ENCODE data around the gene KRT78. TPM values are rescaled to one million over a fixed set of nuclear protein-coding genes. Genes with fewer than 3 reads are reported as not detected.

The KRT78 gene
- total and polyA plus RNA-seq, 4 donors, result 0.06 TPM; not detected in 3

- TF ChIP-seq, protein P1, sequence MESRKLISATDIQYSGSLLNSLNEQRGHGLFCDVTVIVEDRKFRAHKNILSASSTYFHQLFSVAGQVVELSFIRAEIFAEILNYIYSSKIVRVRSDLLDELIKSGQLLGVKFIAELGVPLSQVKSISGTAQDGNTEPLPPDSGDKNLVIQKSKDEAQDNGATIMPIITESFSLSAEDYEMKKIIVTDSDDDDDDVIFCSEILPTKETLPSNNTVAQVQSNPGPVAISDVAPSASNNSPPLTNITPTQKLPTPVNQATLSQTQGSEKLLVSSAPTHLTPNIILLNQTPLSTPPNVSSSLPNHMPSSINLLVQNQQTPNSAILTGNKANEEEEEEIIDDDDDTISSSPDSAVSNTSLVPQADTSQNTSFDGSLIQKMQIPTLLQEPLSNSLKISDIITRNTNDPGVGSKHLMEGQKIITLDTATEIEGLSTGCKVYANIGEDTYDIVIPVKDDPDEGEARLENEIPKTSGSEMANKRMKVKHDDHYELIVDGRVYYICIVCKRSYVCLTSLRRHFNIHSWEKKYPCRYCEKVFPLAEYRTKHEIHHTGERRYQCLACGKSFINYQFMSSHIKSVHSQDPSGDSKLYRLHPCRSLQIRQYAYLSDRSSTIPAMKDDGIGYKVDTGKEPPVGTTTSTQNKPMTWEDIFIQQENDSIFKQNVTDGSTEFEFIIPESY (IDR thresholded peaks at IDR 0.05), result no peak
- TF ChIP-seq HNF4G (IDR thresholded peaks at IDR 0.05), result no peak
- TF ChIP-seq CTCF (IDR thresholded peaks at IDR 0.05; ENCODE audit: low read depth, low read length, missing input control), result no peak
Measured at GRCh38 chr12:52873513-52873831, 24.7 kb upstream of the KRT78 start (continued).

DNA sequence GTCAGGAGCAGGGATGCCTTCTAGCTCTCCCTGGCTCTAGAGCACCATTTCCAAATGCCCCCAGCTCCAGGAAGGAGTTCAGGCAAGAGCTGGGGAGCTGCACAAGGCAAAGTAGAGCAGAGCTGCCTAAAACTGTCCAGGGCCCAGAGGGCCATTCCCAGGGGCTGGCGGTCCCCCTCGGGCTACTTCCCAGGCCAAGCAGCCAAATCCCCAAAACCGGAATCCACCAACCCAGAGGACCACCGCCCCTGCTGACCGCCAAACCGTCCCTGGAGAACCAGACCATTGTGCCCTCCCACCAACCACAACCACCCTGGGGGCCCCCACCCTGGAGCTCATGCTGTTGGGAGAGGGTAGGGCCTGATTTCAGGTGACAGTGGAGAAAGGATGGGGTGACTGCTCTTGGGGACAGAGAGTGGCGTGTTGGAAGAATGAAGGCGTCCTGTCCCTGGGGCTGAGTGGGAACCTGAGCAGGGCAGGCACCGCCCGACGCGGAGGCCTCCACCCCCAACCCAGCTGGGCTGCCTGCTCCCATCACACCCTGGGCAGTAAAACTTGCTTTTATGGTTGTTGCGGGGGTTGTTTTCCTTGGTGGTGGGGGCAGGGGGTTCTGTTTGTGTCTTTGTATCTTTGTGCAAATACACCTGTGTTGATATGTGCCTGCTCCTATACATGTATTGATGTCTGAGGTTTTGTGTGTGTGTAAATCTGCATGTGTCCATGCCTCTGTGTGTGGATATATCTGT, 24.0 kb upstream of the KRT78 start:
- WGBS, result 86% methylated on average over 13 of the region's 13 CpGs
- no peaks in the 10 kb centered on the region for H3K27me3 ChIP-seq (ENCODE audit: control insufficient read depth in 4 of 4, insufficient read depth in 4 of 4, low read length in 3 of 4)
- no peak overlapping the region for H3K9ac ChIP-seq (ENCODE audit: low read depth in 1 of 2, low read length in 2 of 2)
- H3K9me3 ChIP-seq (ENCODE audit: control insufficient read depth in 4 of 4, low read length in 3 of 4), result no peaks in the 10 kb centered on the region
- no peaks in the 10 kb centered on the region for H3K36me3 ChIP-seq (ENCODE audit: control insufficient read depth in 4 of 4, insufficient read depth in 3 of 4, low read depth in 1 of 4, low read length in 3 of 4)
- H3K4me3 ChIP-seq (ENCODE audit: low read depth in 1 of 3, low read length in 3 of 3), result no peak overlapping the region
- H3K27ac ChIP-seq (ENCODE audit: low read depth in 1 of 2, low read length in 2 of 2), result no peak overlapping the region
- TF ChIP-seq, protein P2, sequence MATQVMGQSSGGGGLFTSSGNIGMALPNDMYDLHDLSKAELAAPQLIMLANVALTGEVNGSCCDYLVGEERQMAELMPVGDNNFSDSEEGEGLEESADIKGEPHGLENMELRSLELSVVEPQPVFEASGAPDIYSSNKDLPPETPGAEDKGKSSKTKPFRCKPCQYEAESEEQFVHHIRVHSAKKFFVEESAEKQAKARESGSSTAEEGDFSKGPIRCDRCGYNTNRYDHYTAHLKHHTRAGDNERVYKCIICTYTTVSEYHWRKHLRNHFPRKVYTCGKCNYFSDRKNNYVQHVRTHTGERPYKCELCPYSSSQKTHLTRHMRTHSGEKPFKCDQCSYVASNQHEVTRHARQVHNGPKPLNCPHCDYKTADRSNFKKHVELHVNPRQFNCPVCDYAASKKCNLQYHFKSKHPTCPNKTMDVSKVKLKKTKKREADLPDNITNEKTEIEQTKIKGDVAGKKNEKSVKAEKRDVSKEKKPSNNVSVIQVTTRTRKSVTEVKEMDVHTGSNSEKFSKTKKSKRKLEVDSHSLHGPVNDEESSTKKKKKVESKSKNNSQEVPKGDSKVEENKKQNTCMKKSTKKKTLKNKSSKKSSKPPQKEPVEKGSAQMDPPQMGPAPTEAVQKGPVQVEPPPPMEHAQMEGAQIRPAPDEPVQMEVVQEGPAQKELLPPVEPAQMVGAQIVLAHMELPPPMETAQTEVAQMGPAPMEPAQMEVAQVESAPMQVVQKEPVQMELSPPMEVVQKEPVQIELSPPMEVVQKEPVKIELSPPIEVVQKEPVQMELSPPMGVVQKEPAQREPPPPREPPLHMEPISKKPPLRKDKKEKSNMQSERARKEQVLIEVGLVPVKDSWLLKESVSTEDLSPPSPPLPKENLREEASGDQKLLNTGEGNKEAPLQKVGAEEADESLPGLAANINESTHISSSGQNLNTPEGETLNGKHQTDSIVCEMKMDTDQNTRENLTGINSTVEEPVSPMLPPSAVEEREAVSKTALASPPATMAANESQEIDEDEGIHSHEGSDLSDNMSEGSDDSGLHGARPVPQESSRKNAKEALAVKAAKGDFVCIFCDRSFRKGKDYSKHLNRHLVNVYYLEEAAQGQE (IDR thresholded peaks at IDR 0.05), result no peak
- TF ChIP-seq RXRA (IDR thresholded peaks at IDR 0.05) (no peak), TAF1 (conservative IDR thresholded peaks at IDR 0.05) (no peak), NR2F2 (IDR thresholded peaks at IDR 0.05) (no peak), GABPA (IDR thresholded peaks at IDR 0.05 in 1 of 2, conservative IDR thresholded peaks at IDR 0.05 in 1 of 2) (no peak), RAD21 (IDR thresholded peaks at IDR 0.05) (no peak), FOXA2 (IDR thresholded peaks at IDR 0.05) (no peak), JUND (IDR thresholded peaks at IDR 0.05) (no peak), SP1 (IDR thresholded peaks at IDR 0.05) (no peak), MAX (IDR thresholded peaks at IDR 0.05) (no peak)
- DNase-seq (ENCODE audit: low spot score), result no peak
- peaks cover 0 to 1% (median 0%) of the 10 kb centered on the region in 4 donors for H3K4me1 ChIP-seq (ENCODE audit: control insufficient read depth in 4 of 4, insufficient read depth in 4 of 4, low read length in 3 of 4)
